GM21423 (cell line): ENCODE measurements around the gene DRGX.

Experiments used
- ATAC-seq: cut with Tn5 transposase; IDR thresholded peaks from one replicate; pipeline ENCODE4 v1.9.1; 2021; ENCODE audit warnings: mild to moderate bottlenecking, moderate library complexity; ENCODE audit not compliant: unreplicated experiment

The DRGX gene

DNA sequence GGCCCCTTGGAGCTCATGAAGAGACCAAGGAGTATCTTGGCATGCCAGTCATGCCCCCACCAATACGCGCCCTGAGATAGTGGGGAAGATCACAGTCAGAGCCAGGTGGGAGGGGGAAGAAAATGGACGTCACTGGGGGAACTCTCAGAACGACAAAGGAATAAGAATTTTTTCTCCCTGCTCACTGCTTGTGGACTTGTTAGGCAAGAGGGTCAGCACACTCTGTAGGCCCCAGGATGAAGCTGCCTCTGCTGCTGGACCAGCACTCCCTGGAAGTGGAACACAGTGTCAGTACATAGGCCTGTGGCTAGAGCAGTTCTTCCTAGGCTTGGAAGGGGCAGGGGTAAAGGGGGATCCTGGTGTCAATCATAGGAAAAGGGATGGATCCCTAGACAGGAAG lies 46.5 kb downstream of the DRGX start:
- no peak for ATAC-seq

DNA sequence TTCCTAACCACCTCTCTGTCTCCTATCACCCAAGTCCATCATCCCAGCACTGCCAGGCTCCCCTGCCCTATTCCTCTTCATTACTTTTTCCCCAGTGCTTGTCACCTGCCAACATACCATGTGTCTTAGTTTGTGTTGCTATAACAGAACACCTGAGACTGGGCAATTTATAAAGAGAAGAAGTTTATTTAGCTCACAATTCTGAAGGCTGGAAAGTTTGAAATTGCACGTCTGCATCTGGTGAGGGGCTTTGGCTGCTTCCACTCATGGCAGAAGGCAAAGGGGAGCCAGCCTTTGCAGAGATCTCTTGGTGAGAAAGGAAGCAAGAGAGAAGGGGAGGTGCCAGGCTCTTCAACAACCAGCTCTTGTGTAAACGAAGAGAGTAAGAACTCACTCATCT lies 47.3 kb downstream of the DRGX start:
- ATAC-seq: no peak

DNA sequence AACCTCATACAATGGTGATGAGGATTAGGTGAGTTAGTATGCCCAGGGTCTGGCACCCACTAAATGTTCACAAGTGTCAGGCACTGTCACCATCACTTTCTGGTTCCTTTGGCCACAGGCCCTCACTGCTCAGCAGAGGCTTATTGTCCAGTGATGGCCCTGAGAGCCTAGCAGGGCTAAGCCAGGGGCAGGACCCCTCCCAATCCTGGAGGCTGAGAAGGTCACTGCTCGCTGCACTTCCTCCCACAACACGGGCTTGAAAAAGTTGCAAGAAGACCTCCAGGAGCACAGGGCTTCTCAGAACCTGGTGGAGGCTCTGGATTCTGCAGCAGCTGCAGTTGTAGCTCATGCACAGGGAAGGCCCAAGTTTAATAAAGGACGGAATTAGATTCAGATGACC lies 48.1 kb downstream of the DRGX start:
- ATAC-seq: no peak

DNA sequence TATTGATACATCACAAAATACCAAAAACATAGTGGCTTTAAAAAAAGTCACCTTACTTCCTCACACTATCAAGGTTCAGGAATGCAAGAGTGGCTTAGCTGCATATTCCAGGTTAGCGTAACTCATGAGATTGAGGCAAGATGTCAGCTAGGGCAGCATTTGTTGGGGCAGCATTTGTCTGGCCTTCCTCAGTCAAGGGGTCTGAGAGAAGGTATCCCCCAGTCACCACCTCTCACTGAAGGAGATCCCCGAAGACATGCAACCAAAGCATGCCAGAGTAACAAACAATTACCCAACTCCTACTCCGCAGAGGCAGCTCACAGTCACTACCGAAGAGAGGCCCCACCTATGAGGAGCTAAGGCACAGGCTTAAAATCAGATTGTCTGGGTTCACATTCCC lies 48.5 kb downstream of the DRGX start:
- ATAC-seq: no peak

DNA sequence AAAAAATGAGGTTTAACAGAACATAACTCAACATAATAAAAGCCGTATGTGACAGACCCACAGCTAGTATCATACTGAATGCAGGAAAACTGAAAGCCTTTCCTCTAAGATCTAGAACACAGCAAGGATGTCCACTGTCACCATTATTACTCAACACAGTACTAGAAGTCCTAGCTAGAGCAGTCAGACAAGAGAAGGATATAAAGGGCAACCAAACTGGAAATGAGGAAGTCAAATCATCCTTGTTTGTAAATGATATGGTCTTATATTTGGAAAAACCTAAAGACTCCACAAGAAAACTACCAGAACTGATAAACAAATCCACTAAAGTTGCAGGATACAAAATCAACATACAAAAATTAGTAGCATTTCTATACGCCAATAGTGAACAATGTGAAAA lies 51.0 kb downstream of the DRGX start:
- no peak for ATAC-seq

DNA sequence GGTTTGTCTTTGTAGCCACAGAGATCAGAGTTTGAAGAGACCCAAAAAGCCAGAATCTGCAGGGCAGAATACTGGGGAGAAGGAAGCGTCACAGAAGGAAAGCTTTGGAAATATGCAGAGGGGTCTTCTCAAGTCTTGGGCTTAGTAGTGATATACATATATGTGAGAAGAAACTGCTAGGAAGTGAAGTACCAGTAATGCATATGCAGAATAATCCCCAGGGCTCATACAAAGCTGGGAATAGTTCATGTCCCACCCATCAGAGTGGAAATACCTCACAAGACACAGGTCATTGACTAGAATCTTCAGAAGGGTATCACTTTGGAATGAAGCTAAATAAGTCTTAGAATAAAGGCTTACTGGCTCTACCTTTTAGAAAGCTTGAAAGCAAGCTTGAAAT lies 57.3 kb downstream of the DRGX start:
- ATAC-seq: no peak

DNA sequence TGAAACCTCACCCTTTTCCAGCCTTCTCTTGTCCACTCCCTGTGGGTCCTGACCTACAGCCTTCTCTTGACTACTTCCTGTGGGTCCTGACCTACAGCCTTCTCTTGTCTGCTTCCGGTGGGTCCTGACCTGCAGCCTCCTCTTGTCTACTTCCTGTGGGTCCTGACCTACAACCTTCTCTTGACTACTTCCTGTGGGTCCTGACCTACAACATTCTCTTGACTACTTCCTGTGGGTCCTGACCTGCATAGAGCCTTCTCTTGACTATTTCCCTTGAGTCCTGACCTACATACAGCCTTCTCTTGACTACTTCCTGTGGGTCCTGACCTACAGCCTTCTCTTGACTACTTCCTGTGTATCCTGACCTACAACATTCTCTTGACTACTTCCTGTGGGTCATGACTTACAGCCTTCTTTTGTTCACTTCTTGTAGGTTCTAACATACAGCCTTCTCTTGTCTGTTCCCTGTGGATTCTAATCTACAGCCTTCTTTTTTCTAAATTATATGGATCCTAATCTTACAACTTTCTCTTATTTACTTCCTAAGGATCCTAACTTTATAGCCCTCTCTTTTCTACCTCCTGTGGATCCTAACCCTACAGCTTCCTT lies 60.4 kb downstream of the DRGX start:
- ATAC-seq: no peak

DNA sequence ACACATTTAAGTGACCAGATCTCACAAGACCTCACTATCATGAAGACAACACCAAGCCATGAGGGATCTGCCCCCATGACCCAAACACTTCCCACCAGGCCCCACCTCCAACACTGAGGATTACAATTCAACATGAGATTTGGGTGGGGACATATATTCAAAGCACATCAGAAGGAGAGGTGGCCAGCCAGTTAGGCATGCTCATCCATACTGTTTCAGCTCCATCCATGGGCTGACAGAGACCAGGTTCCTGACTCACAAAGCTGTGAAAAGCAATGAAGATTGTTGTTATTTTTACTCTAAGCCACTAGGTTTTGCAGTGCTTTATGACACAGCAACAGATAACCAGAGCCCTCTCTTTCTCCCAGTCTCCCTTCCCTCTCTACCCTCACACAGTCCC lies 60.9 kb downstream of the DRGX start:
- ATAC-seq: no peak

DNA sequence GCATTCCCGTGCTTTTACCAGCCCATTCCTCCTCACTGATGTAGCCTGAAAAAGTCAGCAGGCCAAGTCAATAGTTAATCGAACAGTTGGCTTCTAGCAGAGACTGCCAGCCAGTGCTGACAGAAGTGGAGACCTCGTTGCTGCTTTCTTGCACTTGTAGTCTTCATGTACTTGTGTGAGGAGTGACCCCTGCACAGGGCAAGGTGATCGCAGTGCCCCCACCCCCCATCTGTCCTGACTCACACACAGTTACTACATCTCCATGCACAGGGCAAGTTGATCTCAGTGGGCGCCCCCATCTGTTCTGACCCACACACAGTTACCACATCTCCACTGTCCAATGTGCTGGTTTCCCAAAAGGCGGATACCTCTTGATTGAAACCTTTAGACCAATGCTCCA lies 62.7 kb downstream of the DRGX start:
- ATAC-seq: no peak

DNA sequence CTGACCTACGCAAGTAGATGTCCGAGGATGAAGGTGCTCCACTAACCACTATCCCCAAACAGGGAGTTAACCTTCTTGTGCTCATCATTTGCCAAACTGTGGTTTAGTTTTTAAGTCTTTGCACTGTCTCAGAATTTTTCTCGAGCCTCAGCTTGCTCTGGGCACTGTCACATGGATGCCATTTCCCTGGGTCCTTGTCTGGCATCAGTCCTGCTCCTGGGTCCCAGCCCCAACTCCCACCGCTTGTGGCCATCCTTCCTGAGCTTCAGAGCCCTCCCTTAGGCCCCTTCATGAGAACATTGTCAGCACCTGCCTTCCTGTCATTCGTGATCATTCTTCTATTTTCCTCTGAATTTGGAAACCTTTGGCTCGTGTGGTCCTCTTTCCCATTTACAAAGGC lies 63.1 kb downstream of the DRGX start:
- ATAC-seq: no peak

DNA sequence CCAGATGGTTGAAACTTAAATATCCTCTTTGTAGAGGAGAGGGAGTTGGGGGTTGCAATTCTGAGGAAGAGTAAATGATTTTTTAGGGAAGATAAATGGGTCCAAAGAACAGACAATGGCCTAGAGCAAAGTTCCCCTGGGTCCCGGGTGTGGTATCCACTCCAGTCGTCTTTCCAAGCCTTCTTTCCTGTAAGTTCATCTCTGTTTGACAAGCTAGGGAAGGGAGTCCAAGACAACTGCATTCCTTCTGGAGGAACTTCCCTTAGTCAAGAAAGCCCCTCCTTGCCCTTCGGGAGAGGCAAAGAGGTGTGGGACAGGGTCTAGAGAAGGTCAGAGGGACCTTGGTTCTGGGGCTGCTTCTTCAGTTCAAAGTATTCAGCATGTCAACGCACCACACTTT lies 63.6 kb downstream of the DRGX start:
- no peak for ATAC-seq

DNA sequence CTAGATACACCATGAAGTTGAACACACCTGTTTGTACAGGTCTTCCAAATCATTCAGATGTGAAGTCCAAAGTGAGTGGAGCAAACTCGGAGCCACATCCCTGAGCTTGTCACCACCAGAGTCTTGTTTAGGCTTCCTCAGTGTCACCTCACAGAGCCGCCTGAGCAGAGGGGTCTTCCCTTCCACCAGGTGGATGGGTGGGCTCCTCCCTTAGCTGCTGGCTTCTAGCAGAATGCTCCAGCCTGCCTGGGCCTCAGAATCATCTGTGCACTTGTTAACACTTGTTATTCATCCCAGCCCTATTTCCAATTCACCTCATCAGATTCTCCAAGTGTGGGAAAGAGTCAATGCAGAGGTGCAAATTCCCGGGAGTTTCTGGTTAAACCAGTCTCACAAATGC lies 64.5 kb downstream of the DRGX start:
- ATAC-seq: no peak

DNA sequence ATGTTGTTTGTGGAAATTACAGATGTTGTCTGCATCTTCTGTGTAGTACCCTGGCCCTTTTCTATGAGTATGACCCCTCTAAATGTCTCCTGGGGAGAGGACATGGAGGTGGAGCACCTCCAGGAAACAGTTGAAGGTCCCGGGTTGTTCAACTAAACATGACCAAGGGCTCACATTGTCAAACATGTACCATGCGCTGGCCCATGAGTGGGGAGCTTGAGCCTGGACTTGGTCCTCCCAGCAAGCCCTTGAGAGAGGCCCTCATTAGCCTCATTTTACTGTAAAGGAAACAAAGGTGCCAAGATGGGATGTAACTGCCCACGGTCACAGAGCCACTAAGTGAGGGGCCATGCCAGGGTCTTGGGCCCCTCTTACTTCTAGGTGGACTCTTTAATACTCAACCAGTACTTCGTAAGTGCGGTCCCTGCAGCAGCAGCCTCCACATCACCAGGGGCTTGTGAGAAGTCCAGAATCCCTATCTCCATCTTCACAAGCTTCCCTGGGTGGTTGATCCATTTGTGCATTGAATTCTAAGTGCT lies 65.7 kb downstream of the DRGX start:
- no peak for ATAC-seq

DNA sequence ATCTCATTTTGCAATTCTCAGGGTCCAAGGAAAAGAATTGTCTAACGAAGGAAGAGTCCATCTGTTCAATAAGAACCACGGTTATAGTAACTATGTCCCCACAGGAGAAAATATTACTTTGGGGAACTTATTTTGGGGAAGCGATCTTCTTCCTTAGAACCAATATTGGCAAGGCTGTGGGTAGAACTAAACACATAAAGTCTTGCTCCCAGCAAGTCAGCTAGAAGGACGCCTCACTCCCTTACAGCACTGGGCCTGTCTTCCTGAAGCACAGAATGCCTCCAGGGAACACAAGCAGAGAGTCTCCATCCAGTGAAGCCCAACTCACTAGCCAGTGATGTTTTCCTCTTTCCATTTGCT lies 66.8 kb downstream of the DRGX start:
- ATAC-seq: no peak

DNA sequence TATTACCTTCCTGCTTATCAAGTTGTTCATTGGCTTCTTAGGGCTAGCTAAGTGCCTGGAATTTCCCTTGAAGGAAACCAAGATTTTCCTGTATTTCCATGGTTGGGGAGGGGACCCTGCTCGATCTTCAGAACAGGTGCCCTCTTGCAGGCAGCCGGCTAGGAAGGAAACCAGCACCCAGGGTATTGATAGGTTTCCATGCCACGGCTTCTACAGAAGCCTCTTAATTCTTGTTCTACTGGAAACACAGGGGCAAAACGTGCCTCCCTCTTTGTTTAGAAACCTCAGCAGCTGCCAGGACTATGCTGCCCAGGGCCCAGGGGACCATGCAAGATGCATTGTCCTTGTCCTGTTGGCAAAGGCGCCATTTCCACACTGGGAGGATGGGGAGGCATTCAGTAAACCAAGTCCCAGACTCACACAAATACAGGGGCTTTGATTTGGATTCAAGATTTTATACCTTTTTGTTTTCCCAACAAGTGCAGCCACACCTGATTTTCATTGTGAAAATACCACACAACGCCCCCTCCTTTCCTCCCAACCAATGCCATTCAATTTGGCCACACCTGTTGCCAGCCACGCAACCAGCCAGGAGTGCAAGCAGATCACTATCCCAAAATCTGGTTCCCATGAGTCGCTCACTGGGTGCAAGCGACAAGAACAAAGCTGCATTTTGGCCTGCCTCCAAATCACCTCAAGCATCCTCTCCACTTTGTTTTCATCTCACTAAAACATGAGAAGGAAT lies 67.3 kb downstream of the DRGX start:
- no peak for ATAC-seq

DNA sequence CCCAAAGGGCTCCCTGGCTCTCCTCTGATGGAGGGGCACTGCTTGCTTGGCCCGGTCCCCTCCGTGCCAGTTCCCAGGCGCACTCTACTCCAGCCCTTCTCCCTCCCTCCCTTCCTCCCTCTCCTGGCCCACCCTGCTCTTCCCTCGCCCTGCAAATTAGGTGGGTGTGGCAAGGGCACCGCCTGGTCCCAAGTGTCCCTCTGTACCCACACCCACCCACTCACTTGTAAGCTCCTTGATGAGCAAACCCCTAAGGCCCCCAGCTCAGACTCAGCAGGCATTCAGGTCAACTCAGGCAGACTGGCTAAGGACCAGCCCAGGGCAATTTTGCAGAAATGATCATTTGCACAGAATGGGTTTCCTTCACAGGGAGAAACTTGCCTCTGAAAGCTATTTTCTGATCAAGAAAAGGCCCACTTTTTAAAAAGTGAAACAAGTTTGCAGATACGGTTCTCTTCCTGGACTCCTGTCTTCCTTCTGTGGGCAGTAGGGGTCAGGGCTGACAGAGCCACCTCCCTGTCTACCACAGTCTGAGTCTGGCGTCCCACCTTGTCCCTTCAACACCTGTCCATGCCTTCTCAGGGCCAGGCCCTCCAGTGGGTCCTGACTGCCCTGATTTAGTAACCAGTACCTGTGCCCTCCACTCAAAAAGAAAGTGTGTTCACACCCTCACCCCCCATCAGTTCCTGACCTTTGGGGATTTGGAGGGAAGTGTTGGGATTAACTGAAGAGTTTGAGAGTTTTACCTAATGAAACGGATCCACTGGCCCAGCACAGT lies 68.7 kb downstream of the DRGX start:
- no peak for ATAC-seq

DNA sequence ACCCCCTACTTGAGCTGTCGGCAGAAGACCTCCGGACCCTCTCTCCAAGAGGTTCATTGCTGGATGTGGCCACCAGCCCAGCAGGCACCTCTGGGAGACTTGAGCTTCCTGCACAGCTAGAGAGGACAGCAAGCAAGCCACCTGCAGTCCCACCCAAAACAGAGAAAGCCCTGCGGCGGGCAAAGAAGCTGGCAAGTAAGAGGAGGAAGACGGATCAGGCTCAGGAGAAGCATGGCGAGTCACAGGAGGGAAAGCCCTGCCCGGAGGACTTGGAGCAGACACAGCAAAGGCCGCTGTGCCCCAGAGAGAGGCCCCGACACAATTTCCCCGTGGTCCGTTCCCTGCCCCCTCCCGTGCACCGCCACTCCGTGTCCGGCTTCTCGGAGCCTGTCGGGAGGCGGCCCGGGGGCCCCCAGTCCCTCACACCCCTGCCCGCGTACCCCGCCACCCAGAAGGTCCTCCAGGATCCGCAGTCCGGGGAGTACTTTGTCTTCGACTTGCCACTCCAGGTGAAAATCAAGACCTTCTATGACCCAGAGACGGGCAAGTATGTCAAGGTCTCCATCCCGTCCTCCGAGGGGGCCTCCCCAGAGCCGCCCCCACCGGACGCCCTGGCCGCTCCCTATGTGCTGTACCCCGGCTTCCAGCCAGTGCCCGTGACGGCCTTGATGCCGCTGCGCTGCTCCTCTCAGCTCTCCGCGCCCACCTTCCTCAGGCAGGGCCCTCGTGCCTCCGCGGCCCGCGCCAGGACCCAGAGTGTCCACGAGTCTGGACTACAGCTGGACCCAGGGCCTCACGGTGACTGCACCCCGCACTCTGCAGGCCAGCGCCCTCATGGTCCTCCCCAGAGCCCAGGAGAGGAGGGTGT lies 69.7 kb downstream of the DRGX start:
- no peak for ATAC-seq

DNA sequence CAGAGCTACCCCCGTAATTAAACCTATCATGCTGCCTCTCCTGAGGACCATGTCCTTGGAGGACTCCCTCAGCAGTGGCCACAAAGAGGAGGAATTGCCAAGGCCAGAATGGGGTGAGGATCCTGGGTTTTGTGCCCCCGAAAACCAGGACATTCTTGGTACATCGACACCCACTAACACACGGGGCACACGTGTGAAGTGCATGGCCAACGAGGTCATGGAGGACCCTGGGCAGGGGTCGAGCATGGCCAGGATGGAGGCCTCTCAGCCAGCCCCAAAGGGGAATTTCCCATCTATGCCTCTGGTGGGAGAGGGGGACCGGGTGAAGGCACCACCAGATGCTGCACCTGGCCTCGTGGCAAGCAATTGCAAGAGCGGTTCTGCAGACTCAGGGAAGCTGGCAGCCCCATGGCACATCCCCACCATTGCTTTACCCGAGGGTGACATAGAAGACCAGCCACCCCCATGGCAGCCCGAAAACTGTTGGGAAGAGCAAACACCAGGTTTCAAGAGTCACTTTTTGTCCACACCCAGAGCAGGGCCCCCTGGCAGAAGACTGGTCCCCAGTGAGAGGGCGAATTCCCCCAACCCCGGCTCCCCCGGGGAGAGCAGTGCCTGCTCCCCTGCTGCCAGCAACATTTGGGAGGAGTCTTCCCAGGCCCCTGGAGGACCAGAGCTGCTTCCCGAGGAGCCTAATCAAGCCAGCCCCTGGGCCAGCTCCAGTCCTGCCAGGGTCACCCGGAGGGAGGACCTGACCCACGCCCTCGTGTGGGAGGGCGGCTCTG lies 70.6 kb downstream of the DRGX start:
- no peak for ATAC-seq

DNA sequence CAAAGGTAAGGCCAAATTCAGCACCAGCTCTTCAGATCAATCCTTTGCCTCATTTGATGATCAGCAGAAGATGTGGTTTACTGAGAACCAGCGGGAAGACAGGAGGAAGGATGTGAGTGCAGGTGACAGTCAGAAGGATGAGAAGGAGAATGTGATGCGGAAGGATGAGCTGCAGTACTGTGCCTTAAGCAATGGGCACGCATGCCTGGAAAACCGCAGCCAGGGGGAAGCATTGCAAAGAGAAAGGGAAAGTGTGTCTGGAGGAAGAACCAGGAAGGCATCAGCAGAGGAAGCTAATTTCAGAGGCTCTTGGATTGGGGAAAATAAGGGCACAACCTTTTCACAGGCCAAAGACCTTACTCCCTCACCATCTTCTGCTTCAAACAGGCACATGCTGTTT lies 71.2 kb downstream of the DRGX start:
- no peak for ATAC-seq

DNA sequence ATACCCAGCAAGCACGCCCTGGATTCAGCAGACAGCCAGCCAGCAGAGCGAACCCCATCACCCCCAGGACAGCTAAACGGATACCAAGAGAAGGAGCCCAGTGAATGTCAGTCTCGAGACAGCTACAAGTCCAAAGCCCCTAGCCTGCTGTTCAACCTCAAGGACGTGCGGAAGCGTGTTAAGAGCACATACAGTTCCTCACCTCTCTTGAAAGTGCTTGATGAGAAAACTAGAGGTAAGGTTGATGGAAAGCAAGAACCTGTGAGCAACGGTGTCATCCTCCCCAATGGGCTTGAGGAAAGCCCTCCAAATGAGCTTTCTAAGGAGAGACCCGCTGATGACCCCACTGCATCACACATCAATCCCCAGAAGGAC lies 72.0 kb downstream of the DRGX start:
- ATAC-seq: no peak
